ENCODE data around the gene DNAH8.

The DNAH8 gene

DNA sequence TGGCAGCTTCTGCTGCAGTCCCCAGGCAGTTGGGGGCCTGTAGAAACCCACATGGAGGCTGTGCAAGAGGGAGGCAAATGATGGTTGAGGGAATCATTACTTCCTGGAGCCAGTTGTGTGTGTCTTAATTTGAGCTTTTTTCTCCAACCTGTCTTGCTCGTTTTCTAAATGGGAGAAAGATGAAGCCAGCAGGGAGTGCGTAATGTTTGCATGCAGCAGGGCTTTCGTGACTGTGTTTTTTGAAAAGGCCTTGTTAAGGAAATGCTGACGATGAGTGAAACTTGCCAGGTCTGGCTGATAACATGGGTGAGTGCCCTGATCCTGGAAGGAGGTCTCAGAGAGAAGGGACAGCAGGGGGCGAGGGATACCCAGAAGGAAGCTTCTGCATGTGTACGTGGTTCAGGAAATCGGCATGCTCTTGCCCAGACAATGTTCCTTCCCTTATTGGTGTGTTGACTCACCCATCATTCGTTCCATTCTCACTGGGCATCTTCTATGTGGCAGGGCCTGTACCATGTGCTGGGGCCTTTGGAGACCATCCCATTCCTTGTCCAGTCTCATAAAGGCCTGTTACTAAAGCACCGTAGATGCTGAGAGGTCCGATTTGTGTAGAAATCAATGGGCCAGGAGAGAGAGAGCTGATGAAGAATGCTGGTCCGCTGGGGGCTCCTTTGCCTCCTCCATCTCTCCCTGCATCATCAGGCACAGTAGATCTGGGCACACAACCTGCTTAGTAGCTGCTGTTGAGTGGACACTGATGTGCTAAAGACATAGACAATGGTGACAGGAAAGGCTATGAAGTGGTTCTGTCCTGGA, 360.9 kb downstream of the DNAH8 start:
- H3K4me3 ChIP-seq (ENCODE audit: low read length): no peak overlapping the region
- TF ChIP-seq CTCF (conservative IDR thresholded peaks at IDR 0.05; ENCODE audit: low read length): no peak
- no peak for DNase-seq (ENCODE audit: low read depth)

- H3K4me3 ChIP-seq (ENCODE audit: low read length): no peak overlapping the region
- no peak for TF ChIP-seq CTCF (conservative IDR thresholded peaks at IDR 0.05; ENCODE audit: low read length)
- DNase-seq (ENCODE audit: low read depth): no peak
These were observed 361.8 kb downstream of the DNAH8 start for GRCh38 chr6:39076623-39077535.

DNA sequence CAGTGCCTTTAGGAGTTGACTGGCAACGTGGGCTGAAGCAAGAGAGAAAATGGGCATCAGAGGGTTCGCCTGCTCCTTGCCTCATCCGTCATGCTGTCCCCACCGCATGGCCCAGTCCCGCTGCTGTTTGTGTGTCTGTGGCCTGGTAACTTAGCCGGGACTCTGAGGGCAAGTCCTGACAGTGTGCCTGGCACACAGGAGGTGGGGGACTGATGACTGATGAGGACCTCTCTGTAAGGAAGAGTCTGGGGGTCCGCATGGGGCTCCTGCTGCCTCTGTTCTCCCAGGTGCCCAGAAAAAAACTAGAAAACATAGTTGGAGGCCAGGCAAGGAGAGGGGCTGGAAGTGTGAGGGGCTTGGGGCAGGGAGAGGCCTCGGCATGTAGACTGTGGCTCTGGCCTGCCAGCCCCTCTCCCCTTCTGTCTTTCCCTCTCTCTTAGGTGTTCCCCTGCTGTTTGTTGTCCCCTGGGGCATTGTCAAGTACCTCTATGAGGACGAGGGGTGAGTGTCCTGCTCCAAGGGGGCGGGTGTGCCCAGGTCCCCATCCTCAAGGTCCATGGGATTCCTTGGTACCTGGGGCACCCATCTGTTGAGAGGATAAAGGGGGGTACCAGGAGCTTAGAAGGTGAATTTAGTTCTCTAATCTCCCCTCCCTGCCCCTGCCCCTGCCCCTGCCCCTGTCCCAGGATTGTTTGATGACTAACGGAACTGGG, 362.9 kb downstream of the DNAH8 start:
- H3K4me3 ChIP-seq (ENCODE audit: low read length): no peak overlapping the region
- no peak for TF ChIP-seq CTCF (conservative IDR thresholded peaks at IDR 0.05; ENCODE audit: low read length)
- no peak for DNase-seq (ENCODE audit: low read depth)

GRCh38 chr6:39078695-39079094, 363.6 kb downstream of the DNAH8 start:
- no peak overlapping the region for H3K4me3 ChIP-seq (ENCODE audit: low read length)
- no peak for DNase-seq (ENCODE audit: low read depth)
- TF ChIP-seq CTCF (conservative IDR thresholded peaks at IDR 0.05; ENCODE audit: low read length): no peak

- H3K4me3 ChIP-seq (ENCODE audit: low read length): no peak overlapping the region
- DNase-seq (ENCODE audit: low read depth): no peak
- TF ChIP-seq CTCF (conservative IDR thresholded peaks at IDR 0.05; ENCODE audit: low read length): no peak
These were observed 364.4 kb downstream of the DNAH8 start for GRCh38 chr6:39079197-39080125.
